ENCODE data around the gene ELAVL2. TPM values are rescaled to one million over a fixed set of nuclear protein-coding genes. Genes with fewer than 3 reads are reported as not detected.

Gene ELAVL2
- total RNA-seq, 1 donor from 2014 or later: 11.6 TPM

DNA sequence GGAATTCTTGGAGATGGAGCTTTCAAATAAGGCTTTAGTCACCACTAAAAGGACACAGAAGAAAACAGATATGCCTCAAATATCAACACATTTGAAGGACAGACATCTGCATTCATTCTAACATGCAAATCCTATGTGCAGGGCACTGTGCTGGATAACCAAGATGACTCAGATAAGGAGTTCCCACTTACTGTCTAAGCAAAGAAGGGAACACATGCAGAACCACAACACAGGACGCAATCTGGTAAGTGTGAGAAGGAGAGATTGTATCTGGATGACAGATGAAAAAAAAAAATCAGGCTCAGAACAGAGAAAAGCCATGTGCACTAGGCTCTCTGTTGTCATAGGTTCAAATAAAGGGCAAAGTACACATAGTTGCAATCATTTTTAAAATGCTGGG is 42.5 kb downstream of the ELAVL2 start:
- no peak overlapping the region for H3K4me3 Mint-ChIP-seq
- no peaks in the 10 kb centered on the region for H3K36me3 Mint-ChIP-seq
- H3K4me1 Mint-ChIP-seq (ENCODE audit: unreplicated experiment): peaks cover 10% of the 10 kb centered on the region
- DNase-seq (ENCODE audit: extremely low spot score, unreplicated experiment): no peak
- no peaks in the 10 kb centered on the region for H3K27me3 Mint-ChIP-seq
- TF ChIP-seq, protein P1, sequence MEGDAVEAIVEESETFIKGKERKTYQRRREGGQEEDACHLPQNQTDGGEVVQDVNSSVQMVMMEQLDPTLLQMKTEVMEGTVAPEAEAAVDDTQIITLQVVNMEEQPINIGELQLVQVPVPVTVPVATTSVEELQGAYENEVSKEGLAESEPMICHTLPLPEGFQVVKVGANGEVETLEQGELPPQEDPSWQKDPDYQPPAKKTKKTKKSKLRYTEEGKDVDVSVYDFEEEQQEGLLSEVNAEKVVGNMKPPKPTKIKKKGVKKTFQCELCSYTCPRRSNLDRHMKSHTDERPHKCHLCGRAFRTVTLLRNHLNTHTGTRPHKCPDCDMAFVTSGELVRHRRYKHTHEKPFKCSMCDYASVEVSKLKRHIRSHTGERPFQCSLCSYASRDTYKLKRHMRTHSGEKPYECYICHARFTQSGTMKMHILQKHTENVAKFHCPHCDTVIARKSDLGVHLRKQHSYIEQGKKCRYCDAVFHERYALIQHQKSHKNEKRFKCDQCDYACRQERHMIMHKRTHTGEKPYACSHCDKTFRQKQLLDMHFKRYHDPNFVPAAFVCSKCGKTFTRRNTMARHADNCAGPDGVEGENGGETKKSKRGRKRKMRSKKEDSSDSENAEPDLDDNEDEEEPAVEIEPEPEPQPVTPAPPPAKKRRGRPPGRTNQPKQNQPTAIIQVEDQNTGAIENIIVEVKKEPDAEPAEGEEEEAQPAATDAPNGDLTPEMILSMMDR (conservative IDR thresholded peaks at IDR 0.05): no peak
- H3K9me3 Mint-ChIP-seq: no peaks in the 10 kb centered on the region
- H3K27ac Mint-ChIP-seq: no peak overlapping the region

DNA sequence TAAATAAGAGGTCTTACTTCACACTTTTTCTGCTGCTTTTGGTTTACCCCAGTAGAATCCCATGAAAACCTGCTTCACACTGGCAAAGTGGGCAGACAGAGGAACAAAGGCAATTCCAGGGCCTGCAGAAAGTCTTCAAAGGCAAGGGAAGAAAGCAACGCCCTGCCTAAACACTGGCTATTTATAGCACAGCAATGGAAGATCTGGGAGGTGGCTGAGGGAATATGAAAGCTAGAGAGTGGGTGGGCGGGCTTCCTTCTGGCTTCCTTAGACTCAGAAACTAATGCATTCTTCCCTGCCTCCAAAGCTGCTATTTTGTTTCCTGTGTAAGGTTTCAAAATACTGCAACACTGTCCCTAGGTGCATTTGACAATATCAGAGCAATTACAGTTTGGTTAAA is 46.8 kb downstream of the ELAVL2 start:
- Mint-ChIP-seq H3K27ac (no peak overlapping the region), H3K4me3 (no peak overlapping the region), H3K27me3 (no peaks in the 10 kb centered on the region), H3K36me3 (no peaks in the 10 kb centered on the region), H3K4me1 (ENCODE audit: unreplicated experiment) (peaks cover 17% of the 10 kb centered on the region), H3K9me3 (no peaks in the 10 kb centered on the region)
- TF ChIP-seq, protein P1 (conservative IDR thresholded peaks at IDR 0.05): no peak
- DNase-seq (ENCODE audit: extremely low spot score, unreplicated experiment): no peak

DNA sequence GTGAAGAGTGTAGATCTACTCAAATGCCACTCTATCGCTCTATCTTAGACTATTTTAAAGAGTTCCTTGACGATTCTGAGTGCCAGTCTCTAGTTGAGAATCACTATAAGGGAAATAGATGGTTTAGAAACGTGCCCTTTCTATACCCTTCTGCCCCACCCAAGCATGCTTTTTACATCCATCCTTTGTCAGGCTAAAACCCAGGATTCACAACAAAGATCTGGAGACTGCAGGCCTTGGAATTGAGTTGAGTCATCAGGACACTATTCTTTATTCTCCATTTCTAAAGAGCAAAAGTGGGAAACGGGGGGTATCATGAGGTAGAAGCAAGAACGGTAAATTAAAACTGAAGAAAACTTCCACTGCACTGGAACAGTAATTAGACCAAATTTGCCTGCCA is 48.7 kb downstream of the ELAVL2 start:
- TF ChIP-seq, protein P1 (conservative IDR thresholded peaks at IDR 0.05): no peak
- H3K9me3 Mint-ChIP-seq: no peaks in the 10 kb centered on the region
- no peaks in the 10 kb centered on the region for H3K27me3 Mint-ChIP-seq
- no peak for DNase-seq (ENCODE audit: extremely low spot score, unreplicated experiment)
- H3K4me1 Mint-ChIP-seq (ENCODE audit: unreplicated experiment): peaks cover 17% of the 10 kb centered on the region
- H3K27ac Mint-ChIP-seq: no peak overlapping the region
- no peaks in the 10 kb centered on the region for H3K36me3 Mint-ChIP-seq
- H3K4me3 Mint-ChIP-seq: no peak overlapping the region

DNA sequence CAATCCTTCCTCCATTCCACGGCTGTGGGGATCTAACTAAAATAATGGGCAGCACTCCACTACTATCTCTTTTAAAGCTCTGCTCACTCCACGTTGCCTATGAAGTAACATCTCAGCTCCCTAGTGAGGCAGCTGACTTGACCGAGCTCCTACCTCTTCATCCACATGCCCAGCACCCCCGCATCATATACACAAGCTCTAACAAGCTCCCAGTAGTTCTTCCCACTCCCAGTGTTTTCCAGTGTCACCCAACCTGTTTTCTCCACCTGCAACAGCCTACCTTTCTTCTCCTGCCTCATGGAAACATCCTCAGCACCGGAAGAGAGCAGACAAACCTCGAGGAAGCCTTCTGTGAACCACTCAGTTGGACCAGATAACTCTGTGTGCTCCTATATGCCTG is 50.5 kb downstream of the ELAVL2 start:
- no peak overlapping the region for H3K27ac Mint-ChIP-seq
- no peak overlapping the region for H3K4me3 Mint-ChIP-seq
- H3K4me1 Mint-ChIP-seq (ENCODE audit: unreplicated experiment): peaks cover 17% of the 10 kb centered on the region
- H3K9me3 Mint-ChIP-seq: no peaks in the 10 kb centered on the region
- H3K36me3 Mint-ChIP-seq: no peaks in the 10 kb centered on the region
- TF ChIP-seq, protein P1 (conservative IDR thresholded peaks at IDR 0.05): no peak
- no peaks in the 10 kb centered on the region for H3K27me3 Mint-ChIP-seq
- no peak for DNase-seq (ENCODE audit: extremely low spot score, unreplicated experiment)

DNA sequence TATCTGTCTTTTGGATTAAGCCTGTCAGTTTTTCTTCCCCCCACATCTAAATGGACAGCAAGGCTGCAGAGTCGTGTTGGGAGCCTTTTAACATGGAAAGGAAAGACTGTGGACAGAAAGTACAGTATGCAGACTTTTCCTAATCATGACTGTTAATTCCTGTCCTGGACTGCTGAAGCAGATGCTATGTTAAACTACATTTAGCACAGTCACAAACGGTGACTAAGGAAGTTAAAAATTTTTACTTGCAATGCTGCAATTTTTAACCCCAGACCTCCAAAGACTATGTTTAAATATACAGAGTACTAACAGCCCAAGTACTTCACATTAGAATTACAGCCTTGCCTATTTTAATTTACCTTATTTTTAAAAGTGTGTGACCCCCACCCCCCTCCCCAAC is 51.8 kb downstream of the ELAVL2 start:
- Mint-ChIP-seq H3K27ac (no peak overlapping the region), H3K4me3 (no peak overlapping the region), H3K4me1 (ENCODE audit: unreplicated experiment) (peaks cover 14% of the 10 kb centered on the region), H3K27me3 (no peaks in the 10 kb centered on the region), H3K36me3 (no peaks in the 10 kb centered on the region), H3K9me3 (peaks cover 8% of the 10 kb centered on the region)
- TF ChIP-seq, protein P1 (conservative IDR thresholded peaks at IDR 0.05): no peak
- DNase-seq (ENCODE audit: extremely low spot score, unreplicated experiment): no peak

DNA sequence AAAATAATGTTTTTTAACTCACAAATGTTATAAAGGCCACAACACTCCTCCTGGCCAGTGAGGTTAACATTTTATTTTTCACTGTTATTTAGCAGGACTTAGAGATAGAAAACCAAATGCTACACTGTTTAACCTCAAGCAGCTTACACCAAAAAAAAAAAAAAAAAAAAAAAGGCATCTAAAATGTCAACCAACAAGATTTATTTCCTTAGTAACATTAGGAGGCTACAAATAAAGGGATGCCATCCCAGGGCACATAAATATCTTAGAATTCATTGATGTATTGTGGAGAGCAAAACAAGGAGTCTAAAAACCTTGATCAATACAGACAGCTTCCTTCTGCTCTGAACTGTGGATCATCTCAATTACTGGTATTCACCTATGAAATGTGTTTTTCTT is 53.7 kb downstream of the ELAVL2 start:
- Mint-ChIP-seq H3K36me3 (no peaks in the 10 kb centered on the region), H3K4me1 (ENCODE audit: unreplicated experiment) (no peaks in the 10 kb centered on the region), H3K9me3 (peaks cover 8% of the 10 kb centered on the region), H3K27me3 (no peaks in the 10 kb centered on the region), H3K4me3 (no peak overlapping the region), H3K27ac (no peak overlapping the region)
- DNase-seq (ENCODE audit: extremely low spot score, unreplicated experiment): no peak
- TF ChIP-seq, protein P1 (conservative IDR thresholded peaks at IDR 0.05): no peak
